Peyer's patch (tissue), 4 donors: ENCODE measurements around the gene SH3BGR. TPM values are rescaled to one million over a fixed set of nuclear protein-coding genes. Genes with fewer than 3 reads are reported as not detected.

ENCODE experiments used
- DNase-seq, 3 donors: peaks; one replicate each; pipeline ENCODE4 v3.0.0-alpha.2; 2017 to 2019
- H3K27ac ChIP-seq, 4 donors: fragments of 200-600 bp; sonication (generic); one replicate each; pipeline ENCODE4 v1.5.1; 2016 to 2019
- H3K27me3 ChIP-seq, 2 donors: fragments of 200-600 bp; sonication (generic); one replicate each; pipeline ENCODE4 v1.5.1; 2019
- H3K36me3 ChIP-seq, 3 donors: fragments of 200-600 bp; sonication (generic); one replicate each; pipeline ENCODE4 v1.5.1; 2016 to 2019
- H3K4me1 ChIP-seq, 4 donors: fragments of 200-600 bp; sonication (generic); one replicate each; pipeline ENCODE4 v1.5.1; 2016 to 2019
- H3K4me3 ChIP-seq, 4 donors: fragments of 200-600 bp; sonication (generic); 1 replicate in 3 of 4; 2 replicates in 1 of 4; pipeline ENCODE4 v1.5.1; 2016 to 2019; ENCODE audit warnings: mild to moderate bottlenecking in 1 of 4
- H3K9me3 ChIP-seq, 4 donors: fragments of 200-600 bp; sonication (generic); one replicate each; pipeline ENCODE4 v1.5.1; 2016 to 2019; ENCODE audit warnings: mild to moderate bottlenecking in 1 of 4
- POLR2A ChIP-seq, 2 donors: fragments of 450-650 bp; IDR thresholded peaks; one replicate each; pipeline ENCODE4 v1.5.1; 2017; ENCODE audit warnings: antibody characterized with exemption in 2 of 2, mild to moderate bottlenecking in 2 of 2, moderate library complexity in 2 of 2
- total RNA-seq, 4 donors: library from RNA; depleted of rRNA; stranded (reverse); fragments of >200 nt; gene quantifications; one replicate each; pipeline ENCODE4 v1.1.0, GENCODE V29; 2016
- TF ChIP-seq, protein P1 (sequence below), 6 experiments: fragments of 450-650 bp in 4 of 6; fragments of 200-600 bp in 2 of 6; sonication (generic) in 1 of 6; IDR thresholded peaks; one replicate each; pipeline ENCODE4 v1.5.1; 2017 to 2019; ENCODE audit warnings: antibody characterized with exemption in 6 of 6, mild to moderate bottlenecking in 3 of 6, moderate library complexity in 1 of 6

SH3BGR gene
- total RNA-seq, 4 donors from 2014 or later: 2.6 TPM; not detected in 3

DNA sequence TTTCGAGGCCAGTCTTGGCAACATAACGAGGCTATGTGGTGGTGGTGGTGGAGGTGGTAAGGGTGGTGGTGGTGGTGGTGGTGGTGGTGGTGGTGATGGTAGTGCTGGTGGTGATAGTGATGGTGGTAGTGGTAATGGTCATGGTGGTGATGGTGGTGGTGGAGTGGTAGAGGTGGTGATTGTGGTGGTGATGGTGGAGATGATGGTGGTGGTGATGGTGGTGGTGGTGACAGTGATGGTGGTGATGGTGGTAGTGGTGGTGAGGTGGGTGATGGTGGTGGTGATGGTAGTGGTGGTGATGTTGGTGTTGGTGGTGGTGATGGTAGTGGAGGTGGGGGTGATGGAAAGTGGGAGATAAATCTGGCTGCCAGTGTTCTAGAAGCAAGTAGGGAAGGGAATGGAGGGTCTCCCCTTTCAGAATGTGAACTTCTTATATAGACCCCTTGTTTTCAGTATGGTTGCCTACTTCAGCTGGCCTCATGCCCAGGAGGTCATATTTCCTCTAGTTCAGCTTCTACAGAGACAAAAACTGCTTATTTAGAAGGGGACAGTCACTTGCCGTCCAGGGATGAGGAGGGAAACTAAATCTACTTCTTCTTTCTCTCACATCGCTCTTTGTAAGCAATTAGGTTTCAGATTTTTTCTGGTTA is 27.5 kb downstream of the SH3BGR start:
- DNase-seq: no peak
- H3K4me3 ChIP-seq: no peak overlapping the region
- no peak for TF ChIP-seq POLR2A (IDR thresholded peaks at IDR 0.05)
- TF ChIP-seq, protein P1, sequence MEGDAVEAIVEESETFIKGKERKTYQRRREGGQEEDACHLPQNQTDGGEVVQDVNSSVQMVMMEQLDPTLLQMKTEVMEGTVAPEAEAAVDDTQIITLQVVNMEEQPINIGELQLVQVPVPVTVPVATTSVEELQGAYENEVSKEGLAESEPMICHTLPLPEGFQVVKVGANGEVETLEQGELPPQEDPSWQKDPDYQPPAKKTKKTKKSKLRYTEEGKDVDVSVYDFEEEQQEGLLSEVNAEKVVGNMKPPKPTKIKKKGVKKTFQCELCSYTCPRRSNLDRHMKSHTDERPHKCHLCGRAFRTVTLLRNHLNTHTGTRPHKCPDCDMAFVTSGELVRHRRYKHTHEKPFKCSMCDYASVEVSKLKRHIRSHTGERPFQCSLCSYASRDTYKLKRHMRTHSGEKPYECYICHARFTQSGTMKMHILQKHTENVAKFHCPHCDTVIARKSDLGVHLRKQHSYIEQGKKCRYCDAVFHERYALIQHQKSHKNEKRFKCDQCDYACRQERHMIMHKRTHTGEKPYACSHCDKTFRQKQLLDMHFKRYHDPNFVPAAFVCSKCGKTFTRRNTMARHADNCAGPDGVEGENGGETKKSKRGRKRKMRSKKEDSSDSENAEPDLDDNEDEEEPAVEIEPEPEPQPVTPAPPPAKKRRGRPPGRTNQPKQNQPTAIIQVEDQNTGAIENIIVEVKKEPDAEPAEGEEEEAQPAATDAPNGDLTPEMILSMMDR (IDR thresholded peaks at IDR 0.05): no peak
- no peaks in the 10 kb centered on the region for H3K9me3 ChIP-seq
- no peaks in the 10 kb centered on the region for H3K27me3 ChIP-seq
- no peaks in the 10 kb centered on the region for H3K36me3 ChIP-seq
- H3K27ac ChIP-seq: no peak overlapping the region
- H3K4me1 ChIP-seq: no peaks in the 10 kb centered on the region

DNA sequence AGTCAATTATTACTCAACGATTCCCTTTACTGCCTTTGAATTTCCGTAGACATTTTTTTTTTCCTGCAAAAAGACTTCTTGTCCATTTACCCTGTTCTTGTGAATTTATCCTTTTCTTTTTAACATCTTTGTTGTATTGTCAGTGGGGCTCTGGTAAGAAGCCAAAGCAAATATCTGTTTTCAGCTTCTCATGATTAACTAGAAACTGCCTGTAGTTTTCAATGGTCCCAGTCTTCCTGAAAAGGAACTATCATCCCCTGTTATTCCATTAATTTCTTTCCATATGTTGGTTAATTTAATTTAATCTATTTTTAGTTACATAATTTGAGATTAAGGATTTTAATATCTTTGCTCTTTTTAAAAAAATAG is 28.0 kb downstream of the SH3BGR start:
- no peaks in the 10 kb centered on the region for H3K27me3 ChIP-seq
- H3K4me1 ChIP-seq: no peaks in the 10 kb centered on the region
- H3K27ac ChIP-seq: no peak overlapping the region
- H3K4me3 ChIP-seq: no peak overlapping the region
- TF ChIP-seq, protein P1 (IDR thresholded peaks at IDR 0.05): no peak
- TF ChIP-seq POLR2A (IDR thresholded peaks at IDR 0.05): no peak
- H3K9me3 ChIP-seq: no peaks in the 10 kb centered on the region
- DNase-seq: no peak
- H3K36me3 ChIP-seq: no peaks in the 10 kb centered on the region

DNA sequence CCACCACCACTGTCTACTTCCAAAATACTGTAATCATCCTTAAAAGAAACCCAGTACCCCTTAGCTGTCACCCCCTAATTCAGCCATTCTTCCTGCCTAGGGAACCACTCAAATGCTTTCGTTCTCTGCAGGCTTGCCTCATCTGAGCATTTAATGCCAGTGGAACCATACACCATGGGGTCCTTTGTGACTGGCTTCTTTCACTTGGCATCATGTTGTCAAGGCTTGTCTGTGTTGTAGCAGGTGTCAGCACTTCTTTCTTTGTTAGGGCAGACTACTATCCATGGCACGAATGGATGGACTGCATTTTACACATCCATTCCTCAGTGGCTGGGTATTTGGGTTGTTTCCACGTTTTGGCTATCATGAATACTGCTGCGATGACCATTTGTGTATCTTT is 28.5 kb downstream of the SH3BGR start:
- Histone ChIP-seq H3K27me3 (no peaks in the 10 kb centered on the region), H3K36me3 (no peaks in the 10 kb centered on the region), H3K4me3 (no peak overlapping the region), H3K27ac (no peak overlapping the region), H3K4me1 (no peaks in the 10 kb centered on the region), H3K9me3 (no peaks in the 10 kb centered on the region)
- TF ChIP-seq, protein P1 (IDR thresholded peaks at IDR 0.05): no peak
- no peak for TF ChIP-seq POLR2A (IDR thresholded peaks at IDR 0.05)
- DNase-seq: no peak

DNA sequence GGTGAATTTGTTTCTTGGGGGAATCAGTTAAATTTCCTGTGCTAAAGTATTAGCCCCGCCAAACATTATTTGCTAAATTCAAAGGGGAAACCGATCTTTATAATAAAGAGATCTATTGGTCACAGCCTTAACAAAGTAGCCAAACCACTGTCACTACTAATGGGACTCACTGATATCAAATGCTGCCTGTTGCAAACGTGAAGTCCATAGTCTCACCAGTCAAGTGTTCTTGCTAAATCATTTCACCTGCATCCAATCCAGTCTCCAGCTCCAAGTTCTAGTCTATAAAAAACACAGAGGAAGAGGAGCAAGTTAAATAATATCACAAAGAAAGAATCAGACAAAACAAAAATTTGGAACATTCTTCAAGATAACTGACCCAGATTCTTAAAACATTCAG is 30.1 kb downstream of the SH3BGR start:
- TF ChIP-seq, protein P1 (IDR thresholded peaks at IDR 0.05): no peak
- no peaks in the 10 kb centered on the region for H3K36me3 ChIP-seq

DNA sequence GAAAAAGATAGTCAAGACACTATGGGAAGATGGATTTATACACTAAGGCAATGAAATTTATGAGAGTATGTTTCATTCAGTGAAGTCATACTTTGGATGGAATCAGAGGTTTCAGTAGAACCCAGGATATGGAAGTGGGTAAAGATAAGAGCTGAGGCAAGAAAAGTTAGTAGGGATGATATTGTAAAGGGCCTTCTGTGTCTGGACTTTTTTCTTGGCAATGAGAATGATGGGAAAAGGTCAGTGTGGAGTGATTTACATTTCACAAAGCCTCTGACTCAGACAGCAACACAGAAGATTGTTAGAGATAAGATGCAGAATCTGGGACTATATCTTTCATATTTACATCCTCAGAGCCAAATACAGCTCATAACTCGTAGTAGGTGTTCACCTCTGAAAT is 32.1 kb downstream of the SH3BGR start:
- TF ChIP-seq, protein P1 (IDR thresholded peaks at IDR 0.05): no peak
- TF ChIP-seq POLR2A (IDR thresholded peaks at IDR 0.05): no peak

More for the DNA sequence above, 30.1 kb downstream of the SH3BGR start:
- no peaks in the 10 kb centered on the region for H3K9me3 ChIP-seq
- H3K27me3 ChIP-seq: no peaks in the 10 kb centered on the region
- no peak overlapping the region for H3K27ac ChIP-seq
- no peak for DNase-seq
- H3K4me3 ChIP-seq: no peak overlapping the region
- H3K4me1 ChIP-seq: no peaks in the 10 kb centered on the region

More for the DNA sequence above, 32.1 kb downstream of the SH3BGR start:
- Histone ChIP-seq H3K4me1 (no peaks in the 10 kb centered on the region), H3K4me3 (no peak overlapping the region), H3K27ac (no peak overlapping the region), H3K27me3 (no peaks in the 10 kb centered on the region), H3K9me3 (no peaks in the 10 kb centered on the region), H3K36me3 (no peaks in the 10 kb centered on the region)
- DNase-seq: no peak
